ENCODE results near the gene RUNX3.
"Not testable (repeated sequence)": the region's sequence is repeated elsewhere in the genome, so short reads cannot be mapped to it uniquely, and the experiment has no call there.

The RUNX3 gene

DNA sequence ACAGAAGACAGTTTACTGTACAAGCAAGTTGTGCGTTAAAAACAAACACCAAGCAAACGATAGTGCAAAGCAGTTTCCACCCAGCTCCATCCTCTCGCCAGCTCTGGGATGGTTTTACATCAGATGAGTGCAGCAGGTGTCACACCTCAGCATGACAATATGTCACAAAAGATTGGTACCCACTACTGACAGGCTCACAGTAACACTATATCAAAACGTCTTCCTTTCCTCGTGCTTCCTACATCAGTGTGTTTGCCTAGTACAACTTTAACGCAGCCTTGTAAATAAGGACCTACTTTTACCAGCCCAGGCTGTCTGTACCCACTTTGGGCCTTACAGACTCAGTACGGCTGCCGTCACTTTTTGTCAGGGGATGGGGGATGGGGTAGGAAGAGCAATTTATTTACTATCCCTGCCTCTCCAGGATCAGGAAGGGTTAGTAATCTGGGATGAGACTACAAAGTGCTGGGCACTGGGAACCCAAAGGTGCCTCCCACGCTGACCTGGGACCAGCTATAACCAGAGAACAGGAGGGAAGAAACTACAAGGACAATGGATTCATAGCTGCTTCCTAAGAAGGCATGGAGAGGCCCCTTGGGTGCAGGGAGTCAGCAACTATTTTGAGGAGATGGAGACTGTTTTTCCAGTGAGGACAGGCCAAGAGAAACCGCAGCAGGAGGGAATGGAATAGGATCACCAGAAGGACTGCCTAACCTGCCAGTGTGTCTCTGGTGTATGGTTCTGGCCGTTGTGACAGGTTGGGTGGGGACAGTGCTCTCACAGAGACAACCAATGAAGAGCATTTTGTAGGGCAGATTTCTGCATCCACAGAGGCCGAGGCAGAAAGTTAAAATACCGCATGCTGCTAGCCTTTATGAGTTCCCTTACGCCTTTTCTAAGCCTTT is 30.2 kb downstream of the RUNX3 start:
- DNase-seq, result no peak

DNA sequence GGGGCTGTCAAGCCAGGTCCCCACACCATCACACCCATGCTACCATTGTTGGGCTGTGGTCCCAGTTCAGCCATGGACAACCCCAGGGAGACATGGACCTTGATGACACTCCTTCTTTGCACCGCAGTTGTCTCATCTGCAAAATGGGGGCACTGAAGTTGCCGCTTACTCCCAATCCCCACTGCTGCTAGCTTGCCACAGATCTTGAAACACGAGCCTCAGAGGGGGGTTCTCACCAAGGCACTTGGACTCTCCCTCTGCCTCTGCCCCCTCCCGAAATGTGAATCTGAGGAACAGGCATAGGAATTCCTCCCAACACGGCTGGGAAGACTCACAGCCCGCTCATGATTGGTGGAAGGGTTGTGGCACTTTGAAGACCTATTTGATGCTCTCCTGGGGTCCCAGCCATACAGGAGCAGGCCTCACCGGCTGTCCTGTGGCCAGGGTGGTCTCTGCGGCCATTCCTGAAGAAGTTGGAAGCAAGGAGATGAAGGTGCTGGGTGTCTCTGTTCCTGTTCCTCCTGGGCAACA is 31.1 kb downstream of the RUNX3 start:
- no peak for DNase-seq

DNA sequence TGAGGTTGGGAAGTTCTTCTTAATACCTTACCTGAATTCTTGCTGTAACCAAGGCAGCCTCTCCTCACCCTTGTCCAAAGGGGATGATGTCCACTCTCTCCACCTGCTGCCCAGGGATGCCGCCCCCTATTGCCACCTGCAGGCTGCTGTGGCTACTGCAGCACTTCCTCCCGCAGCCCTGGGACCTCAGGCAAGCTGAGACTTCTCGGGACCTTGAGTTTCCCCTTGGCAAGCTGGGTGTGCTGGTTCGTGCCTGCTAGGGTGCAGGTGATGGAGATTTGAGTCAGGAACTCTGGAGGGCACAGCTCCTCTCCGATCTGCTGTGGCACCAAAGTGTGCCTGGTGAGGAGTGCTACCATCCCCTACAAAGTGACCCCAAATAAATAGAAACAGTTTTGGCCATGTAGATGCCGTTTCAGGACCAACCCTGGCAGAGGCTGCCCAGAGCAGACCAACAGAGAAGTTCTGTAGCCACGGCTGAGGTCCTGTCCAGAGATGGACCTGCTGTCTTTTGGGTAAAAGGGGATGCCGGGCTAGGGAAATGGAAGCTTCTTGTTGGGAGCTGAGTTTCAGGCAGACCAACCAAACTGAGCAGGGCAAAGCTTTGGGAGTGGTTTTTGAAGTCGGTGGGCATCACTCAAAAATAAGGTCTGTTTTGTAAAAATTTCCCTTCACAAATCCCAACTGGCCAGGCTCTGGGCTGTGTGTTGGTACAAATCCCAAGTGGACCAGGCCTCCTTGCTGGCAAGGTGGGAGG is 31.7 kb downstream of the RUNX3 start:
- no peak for DNase-seq

DNA sequence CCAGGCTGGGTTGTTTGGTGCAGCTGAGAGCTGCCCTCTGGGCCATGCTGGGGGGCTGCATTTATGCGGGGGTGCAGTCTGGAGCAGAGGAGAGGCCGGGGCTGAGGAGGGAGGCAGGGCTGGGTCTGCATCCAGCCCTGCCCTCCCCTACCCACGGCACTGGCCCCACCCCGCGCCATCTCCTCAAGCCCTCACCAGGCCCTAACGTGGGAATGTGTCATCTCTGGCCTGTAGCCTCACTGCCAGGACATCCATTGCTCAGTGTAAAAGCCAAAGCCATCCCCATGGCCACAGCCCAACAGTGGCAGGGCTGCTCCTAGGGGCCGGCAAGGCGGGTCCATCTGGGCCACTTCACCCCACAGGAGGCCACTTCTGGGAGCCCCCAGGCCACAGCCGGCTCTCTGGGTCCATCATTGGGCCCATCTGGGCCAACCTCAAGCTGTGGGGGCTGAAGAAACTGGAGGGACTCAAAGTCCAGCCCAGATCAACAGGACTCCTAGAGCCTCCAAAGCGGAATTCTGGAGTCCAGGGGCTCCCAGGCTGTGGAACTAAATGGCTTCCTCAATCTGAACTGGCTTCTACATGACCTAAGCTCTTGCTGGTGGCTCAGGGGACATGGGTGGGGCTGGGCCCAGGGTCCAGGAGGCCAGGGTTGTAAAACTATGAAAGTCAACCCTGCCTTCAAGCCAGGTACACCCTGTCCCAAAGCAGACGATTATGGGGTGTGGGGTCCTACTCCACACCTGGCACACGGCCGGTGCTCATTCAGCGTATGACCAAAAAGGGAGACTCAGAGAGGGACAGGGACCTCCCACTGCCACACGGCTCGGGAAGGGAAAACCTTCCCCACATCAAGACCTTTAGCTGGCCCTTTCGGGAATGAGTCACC is 32.6 kb downstream of the RUNX3 start:
- no peak for DNase-seq

DNA sequence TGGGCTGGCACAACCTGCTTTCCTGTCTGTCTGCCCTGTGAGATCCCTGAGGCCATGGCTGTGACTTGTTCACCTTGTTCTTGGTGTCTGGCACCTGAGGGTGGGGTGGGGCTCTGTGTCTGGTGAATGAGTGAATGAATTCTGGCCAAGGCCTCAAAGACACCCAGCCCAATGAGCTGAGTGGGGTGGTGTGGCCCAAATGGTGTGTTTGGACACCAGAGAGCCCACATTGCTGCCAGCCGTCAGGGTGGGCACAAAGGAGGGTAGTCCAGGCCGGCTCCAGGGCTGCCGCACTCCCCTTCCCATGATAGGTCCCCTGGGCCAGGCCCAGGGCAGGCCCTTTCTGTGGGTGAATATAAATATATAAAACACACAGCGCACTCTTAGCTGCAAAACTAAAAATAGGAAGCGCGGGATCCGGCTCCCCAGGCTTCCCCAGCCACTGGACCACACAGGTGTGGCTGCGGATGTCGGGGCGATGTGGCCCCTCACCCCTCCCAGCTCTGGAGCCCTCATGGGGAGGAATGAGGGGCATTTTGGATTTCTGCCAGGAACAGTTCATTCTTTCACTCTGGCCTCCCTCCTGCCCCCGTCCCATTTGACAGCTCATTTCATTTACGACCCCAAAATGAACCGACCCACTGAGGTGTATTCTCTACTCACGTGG is 33.3 kb downstream of the RUNX3 start:
- DNase-seq, result no peak

DNA sequence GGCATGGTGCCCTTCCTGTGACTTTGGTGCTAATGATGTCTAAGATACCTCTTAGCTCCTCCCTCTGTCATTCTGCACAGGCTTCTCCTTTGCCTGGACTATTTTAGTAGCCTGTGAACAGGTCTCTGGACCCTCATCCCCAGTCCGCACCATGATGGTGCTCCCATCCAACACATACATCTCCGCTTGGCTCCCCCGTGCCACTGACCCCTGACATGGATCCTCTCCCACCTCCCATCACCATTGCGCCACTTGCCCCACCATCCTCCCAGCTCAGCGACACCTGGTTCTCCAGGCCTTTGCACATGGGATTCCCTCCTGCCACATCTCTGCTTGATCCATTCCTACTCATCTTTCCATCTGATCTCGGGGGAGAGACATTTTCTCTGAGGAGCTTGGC is 33.9 kb downstream of the RUNX3 start:
- DNase-seq, result no peak

DNA sequence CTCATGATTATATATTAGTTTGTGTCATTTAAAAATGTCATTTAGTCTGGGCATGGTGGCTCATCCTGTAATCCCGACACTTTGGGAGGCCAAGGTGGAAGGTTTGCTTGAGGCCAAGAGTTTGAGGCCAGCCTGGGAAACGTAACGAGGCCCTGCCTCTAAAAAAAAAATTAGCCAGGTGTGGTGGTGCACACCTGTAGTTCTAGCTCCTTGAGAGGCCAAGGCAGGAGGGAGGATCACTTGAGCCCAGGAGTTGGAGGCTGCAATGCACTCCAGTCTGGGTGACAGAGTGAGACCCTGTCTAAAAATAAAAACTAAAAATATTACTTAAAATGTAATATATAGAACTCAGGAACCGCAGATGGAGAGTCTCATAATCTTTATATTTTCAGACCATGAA is 34.6 kb downstream of the RUNX3 start:
- no peak for DNase-seq

DNA sequence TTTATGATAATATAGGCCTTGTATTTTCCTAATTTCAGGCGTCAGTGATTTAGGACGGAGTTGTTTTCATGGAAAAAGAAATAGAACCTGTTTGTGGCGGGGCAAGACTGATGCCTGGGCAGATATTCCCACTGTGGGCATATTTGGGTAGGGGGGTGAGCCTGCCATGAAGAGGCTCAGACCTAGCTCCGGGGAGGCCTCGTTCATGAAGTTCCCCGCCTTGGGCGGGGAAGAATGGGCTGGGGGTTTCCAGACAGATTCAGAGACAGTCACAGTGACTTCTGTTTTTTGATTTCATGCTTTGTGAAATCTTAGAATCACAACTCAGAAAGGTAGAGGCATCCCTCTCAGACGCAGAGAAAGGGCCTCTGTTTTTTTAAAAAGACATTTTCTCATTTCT is 36.1 kb downstream of the RUNX3 start:
- DNase-seq, result no peak

DNA sequence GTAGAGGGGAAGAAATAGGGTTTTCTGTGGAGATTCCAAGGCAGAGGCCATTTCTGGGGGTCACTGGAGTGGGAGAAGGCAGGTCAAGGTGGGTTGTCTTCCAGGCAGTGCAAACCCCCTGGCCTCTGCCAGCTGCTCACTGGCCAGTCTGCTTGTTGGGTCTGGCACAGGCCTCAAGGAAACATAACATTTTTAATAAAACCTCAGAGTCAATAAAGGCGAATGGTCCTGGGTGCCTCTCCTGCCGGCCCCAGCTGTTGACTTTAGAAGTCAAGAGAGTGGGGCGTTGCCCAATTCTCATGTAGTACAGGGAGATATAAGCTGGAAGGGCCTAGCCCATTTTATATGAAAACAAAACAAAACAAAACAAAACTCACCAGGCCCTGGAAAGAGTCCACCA is 36.6 kb downstream of the RUNX3 start:
- DNase-seq, result no peak

DNA sequence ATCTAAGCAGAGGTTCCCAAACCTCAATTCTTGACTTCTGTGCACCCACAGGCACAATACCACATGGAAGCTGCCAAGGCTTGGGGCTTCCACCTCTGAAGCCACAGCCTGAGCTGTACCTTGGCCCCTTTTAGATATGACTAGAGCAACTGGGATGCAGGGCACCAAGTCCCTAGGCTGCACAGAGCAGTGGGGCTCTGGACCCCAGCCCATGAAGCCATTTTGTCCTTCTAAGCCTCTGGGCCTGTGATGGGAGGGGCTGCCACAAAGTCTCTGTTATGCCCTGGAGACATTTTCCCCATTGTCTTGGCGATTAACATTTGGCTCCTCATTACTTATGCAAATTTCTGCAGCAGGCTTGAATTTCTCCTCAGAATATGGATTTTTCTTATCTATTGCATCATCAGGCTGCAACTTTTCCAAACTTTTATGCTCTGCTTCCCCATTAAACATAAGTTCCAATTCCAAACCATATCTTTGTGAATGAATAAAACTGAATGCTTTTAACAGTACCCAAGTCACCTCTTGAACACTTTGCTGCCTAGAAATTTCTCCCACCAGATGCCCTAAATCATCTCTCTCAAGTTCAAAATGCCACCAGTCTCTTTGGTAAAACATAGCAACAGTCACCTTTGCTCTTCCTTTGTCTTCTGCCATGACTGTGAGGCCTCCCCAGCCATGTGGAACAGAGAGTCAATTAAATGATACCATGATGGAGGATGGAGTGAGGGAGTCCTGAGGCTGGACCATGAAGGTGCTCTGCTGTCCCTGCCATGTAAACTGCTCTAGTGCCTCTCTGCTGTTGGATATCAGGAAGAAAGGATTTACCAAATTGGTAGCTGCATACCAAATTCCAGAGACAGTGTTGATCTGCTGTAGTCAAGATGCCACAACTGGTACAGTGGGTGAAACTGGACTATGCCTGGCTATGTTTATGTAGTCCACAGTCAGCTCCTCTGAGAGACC is 37.6 kb downstream of the RUNX3 start:
- no peak for DNase-seq

DNA sequence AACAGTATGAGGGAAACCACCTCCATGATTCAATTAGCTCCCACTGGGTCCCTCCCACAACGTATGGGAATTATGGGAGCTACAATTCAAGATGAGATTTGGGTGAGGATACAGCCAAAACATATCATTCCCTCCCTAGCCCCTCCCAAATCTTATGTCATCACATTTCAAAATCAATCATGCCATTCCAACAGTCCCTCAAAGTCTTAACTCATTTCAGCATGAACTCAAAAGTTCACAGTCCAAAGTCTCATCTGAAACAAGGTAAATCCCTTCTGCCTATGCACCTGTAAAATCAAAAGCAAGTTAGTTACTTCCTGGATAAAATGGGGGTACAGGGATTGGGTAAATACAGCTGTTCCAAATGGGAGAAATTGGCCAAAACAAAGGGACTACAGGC is 38.7 kb downstream of the RUNX3 start:
- DNase-seq, result not testable (repeated sequence)

DNA sequence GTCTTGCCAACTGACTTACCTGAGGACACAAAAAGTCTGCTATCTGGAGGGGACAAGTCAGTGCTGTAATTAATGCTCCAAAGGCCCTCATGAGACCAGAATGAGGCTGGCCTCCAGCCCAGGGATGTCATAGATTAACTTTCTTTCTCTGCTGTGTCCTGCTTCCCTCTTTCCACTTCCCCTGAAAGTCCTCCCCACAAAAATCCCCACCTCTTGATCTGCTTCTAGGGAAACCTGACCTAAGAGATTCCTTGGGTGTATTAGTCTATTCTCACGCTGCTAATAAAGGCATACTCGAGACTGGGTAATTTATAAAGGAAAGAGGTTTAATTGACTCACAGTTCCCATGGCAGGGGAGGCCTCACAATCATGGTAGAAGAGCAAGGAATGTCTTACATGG is 39.2 kb downstream of the RUNX3 start:
- DNase-seq, result no peak

DNA sequence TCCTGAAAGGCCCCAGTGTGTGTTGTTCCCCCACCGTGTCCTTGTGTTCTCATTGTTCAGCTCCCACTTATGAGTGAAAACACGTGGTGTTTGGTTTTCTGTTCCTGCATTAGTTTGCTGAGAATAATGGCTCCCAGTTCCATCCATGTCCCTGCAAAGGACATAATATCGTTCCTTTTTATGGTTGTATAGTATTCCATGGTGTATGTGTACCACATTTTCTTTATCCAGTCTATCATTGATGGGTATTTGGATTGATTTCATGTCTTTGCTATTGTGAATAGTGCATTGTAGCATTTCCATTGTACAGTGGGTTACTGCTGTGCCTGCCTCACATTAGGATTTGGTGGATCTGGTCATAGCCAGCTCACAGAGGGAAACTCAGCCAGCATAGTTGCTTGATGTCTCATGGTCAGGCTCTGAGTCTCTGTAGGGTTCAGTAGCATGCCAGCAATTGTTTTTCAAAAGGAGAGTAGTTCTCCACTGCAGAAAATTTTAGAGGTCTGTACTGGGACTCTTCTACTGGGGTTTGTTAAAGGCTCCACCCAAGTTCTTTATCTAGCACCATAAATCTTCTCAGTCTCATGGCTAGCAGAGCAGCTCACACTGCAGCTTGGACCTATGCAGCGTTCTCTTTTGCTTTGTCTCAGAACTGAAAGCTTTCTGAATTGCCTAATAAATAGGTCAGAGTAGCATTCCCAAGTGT is 41.0 kb downstream of the RUNX3 start:
- no peak for DNase-seq

DNA sequence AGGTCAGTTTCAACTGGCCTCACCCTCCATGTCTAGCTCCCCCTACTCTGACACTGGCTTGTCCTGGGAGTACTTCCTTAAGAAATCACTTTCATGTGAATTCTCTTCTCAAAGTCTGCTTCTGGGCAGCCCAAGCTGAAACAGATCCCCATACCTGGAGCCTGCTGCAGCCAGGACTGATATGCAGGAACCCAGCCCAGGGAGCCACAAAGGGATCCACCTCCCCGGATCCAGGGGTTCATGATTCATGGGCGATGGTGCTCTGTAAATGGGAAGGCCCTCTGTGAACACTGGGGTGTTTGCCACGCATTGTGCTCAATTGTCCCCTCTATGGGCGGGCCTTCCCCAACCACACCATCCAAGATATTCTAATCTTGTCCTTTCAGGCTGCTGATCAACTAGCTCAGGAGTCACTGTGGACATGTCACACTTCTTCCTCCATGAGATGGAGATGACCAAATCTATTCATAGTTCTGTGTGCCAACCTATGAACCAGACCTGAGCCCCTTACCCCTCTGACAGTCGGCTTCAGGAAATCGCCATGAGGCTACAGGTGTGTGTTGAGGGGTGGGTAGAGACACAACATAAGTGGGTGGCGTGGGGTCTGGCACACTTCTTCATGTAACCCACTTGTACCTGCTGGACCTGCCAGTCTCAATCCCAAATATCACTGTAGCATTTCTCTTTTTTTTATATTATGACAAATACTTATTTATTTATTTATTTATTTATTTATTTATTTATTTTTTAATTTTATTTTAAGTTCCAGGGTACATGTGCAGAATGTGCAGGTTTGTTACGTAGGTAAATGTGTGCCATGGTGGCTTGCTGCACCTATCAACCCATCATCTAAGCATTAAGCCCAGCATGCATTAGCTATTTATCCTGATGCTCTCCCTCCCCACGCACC is 41.8 kb downstream of the RUNX3 start:
- DNase-seq, result no peak

DNA sequence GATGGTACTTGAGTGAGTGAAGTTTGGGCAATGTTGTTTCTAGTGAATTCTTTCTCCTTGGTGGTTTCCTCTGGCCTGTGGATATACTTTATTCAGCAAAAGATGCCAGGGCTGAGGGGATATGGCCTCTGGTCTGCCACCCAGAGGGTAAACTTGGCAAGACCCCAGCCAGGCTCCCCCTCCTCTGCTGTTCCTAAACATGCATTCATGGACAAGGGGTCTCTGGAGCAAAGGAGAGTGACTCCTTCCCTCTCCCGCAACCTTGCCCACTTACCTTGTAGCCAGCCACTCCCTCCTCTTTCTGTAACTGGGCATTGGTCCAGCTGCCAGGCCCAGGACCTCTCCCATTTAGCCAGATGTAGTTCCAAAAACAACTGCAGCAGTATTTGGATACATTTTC is 43.8 kb downstream of the RUNX3 start:
- no peak for DNase-seq

DNA sequence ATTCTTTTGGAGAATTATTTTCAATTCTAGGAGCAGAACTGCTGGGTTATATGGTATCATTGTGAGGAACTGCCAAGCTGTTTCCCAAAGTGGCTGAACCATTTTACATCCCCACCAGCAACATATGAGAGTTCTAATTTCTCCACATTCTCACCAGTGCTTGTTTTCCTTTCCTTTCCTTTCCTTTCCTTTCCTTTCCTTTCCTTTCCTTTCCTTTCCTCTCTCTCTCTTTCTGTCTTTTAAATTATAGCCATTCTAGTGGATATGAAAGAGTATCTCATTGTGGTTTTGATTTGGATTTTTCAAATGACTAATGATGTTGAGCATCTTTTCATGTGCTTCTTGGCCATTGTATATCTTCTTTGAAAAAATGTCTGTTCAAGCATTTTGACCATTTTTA is 45.3 kb downstream of the RUNX3 start:
- DNase-seq, result no peak

DNA sequence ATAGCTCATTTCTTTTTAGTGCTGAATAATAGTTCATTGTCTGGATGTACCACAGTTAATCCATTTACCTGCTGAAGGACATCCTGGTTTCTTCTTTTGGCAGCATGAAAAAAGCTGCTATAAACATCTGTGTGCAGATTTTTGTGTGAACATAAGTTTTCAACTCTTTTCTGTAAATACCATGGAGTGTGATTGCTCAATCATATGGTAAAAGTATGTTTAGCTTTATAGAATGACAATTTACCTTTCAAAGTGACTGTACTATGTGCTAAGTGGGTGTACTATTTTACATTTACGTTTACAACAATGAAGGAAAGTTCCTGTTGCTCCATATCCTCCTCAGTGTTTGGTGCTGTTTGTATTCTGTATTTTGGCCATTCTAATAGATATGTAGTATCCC is 49.0 kb downstream of the RUNX3 start:
- no peak for DNase-seq

DNA sequence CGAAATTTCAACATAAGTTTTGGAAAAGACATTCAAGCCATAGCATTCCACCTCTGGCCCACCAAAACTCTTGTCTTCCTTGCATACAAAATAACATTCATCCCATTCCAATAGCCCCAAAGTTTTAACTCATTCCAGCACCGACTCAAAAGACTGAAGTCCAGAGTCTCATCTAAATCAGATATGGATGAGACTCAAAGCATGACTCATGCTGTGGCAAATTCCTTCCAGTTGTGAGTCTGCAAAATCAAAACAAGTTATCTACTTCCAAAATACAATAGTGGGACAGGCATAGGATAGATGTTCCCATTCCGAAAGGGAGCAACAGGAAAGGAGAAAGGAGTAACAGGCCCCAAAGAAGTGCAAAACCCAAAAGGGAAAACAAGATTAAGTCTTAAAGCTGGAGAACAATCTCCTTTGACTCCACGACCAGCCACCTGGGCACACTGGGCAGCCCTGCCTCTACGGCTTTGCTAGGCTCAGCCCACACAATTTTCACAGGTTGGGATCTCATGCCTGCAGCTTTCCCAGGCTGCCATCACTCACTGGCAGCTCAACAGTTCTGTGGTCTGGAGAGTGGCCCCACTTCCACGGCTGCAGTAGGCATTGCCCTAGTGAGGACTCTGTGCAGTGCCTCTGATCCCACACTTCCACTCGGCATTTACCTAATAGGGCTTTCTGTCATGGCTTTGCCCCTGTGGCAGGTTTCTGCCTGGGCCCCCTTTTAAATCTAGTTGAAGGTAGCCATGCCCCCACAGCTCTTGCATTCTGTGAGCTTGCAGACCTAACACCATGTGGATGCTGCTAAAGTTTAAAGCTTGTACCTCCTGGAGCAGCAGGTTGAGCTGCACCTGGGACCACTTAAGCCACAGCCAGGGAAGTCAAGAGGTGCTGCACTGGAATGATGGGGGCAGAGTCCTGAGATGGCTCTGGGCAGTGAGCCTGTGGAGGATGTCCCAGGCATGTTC is 51.0 kb downstream of the RUNX3 start:
- DNase-seq, result no peak
